GM11168 (cell line): Measurements from ENCODE around the gene ZC3H13.

Experiments used
- in situ Hi-C: fragments of 300-500 bp; cut with MboI; formaldehyde crosslinking; loops from one replicate; pipeline ENCODE4 v1.12.0; 2022; ENCODE audit warnings: low sequenced_read_pairs; ENCODE audit not compliant: unreplicated experiment

The ZC3H13 gene

DNA sequence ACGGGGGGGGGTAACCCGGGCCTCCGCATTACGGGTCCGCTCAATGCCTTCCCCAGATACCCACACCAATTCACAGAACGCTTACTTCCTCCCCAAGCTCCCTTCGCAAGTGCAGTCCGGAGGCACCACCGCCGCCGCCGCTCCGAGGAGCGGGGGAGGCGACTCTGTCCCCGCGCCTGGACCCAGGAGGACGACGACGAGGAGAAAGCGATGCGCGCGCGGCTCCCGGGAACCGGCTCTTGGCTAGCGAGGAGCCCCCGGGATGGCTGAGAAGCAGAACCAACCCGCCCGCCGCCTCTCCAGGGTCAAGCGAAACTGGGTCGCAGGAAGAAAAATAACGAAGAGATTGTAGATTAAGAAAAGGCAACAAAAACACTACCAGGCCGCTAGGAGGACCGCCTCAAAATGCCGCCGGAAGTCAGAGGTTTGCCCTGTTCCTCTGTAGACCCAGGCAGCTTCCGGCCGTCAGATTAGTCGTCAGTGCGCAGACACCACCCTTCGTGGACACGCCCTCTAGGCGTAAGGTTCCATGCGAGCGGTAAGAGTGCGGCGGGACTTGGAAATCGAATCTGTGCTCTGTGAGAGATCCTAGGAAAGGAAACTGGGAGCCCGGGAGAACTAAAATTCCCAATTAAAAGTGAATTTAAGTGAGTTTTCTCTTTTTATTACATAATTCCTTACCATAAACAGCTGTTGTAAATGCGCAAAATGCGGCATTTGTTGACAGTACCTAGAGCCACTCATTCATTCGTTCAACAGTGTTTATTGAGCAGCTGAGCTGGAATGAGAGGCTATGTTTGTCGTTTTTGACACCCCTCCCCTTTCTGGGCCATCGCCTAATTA, at the start of gene ZC3H13:
ZC3H13 (minus strand) TSS at position 428 of the 843 bp plus-strand sequence. CDS start 7,239 bp downstream, outside the sequence.
- in situ Hi-C loops = no loop called here

DNA sequence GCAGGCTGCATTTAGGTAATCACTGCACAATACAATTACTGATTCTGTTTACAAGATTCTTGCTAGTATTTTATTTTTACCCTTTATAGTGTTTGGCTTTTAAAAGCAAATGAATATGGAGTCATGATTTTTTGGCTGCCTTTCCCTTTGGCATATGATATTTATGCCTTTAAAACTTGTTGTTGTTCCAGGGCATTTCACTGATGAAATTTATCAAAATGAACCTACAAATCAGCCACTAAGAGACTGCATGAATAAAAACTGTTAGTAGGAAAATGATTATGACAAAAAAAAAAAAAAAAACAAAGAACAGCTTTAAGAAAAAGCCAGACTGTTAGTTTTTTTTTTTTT, 49.7 kb upstream of the ZC3H13 start:
- in situ Hi-C loops = no loop called here

DNA sequence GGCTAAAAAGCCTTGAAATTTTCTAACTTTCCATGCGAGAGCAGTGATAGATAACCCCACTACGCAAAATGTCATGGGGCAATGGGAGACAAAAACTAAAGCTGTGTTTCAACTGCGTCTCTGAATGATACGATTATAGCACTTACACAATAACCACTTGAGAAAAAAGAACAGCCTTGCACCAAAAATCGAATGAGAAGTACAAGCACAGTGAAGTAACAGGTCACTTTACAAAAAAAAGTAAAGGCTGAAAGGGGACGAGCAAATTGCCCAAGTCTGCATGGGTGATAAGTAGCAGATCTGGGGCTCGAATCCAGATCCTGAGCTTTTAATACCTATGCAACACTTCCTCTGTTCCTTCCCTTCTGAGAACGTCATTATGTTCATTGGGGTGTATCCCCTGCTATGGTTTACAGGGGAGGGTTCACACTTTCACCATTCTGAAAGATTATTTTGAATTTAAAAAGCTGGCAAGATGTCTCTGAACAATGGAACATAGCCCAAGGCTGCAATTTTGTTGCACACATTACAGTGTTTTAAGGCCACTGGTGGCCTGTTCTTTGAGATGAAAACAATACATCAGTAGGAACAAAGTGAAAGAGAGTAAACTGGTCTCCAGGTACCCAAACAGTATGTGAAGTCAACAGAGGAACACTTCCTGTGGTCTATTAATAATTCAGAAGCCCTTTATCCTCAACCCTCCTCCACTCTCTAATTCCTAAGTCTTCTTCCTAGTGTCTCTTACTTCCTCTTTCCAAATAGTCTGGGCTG, 49.1 kb upstream of the ZC3H13 start:
- in situ Hi-C loops = no loop called here

- in situ Hi-C loops = no loop called here
Observed at GRCh38 chr13:46101002-46101401, 48.5 kb upstream of the ZC3H13 start.

GRCh38 chr13:46100191-46100815, 47.8 kb upstream of the ZC3H13 start:
- in situ Hi-C loops = no loop called here

- in situ Hi-C loops = no loop called here
Observed at GRCh38 chr13:46097663-46098062, 45.1 kb upstream of the ZC3H13 start.

GRCh38 chr13:46097015-46097414, 44.5 kb upstream of the ZC3H13 start:
- in situ Hi-C loops = no loop called here

GRCh38 chr13:46094478-46094877, 41.9 kb upstream of the ZC3H13 start:
- in situ Hi-C loops = no loop called here

- in situ Hi-C loops = no loop called here
Observed at GRCh38 chr13:46088821-46089562, 36.4 kb upstream of the ZC3H13 start.

DNA sequence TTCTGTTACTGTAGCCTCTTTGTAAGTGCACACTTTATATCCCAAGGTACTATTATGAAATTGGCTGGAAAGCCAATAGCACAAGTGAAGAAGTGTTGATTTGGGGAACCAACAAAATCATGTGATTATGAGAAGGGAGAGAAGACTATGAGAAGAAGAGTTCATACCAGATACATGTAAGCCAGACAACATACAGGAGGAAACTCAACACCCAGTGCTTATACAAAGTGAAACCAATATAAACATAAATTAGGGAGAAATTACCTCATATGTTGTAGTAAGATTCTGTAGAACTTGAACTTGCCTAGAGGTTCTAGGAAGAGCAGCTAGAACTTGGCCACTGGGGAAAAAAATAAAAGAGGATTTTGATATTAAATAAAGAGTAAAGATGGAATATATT, 34.9 kb upstream of the ZC3H13 start:
- in situ Hi-C loops = no loop called here

DNA sequence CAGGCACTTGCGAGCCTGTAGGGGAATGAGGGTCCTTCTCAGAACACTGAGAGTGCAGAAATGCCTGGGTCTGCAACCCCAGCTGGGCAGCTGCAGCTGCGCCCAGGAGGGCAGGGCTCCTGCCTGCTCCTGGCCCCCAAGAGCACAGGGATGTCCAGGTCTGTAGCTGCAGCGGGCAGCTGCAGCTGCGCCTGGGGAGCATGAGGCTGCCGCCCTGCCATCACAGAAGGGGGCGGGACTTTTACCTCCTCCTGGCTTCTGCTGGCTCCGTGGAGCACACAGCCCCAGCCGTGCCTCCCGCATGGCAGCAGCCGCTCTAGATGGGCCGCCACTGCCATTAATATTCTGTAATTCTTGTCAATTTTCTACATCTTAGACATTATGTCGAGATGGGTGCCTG, 34.4 kb upstream of the ZC3H13 start:
- in situ Hi-C loops = no loop called here

DNA sequence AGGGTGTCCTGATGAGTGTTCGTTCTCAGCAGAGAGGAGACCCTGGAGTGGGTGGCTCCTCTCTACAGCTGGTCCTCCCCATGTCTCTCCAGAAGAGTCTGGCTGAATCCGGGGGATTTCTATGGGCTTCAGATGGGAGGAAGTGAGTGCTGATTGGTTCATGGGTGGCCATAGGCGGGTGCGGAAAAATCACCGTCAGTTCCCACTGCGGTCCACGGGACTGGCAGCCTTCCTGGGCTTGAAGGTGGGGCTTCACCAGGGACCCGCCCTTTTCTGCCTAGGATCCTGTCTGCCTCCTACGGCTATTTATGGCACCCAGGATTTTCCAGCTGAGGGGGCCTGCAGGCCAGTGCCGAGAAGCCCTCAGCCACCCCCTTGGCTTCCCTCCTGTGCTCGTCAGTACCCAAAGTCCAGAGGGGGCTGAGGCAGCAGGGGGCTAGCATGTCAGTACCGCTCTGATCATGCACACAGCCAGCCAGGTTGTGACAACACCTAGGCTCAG, 33.9 kb upstream of the ZC3H13 start:
- in situ Hi-C loops = no loop called here

DNA sequence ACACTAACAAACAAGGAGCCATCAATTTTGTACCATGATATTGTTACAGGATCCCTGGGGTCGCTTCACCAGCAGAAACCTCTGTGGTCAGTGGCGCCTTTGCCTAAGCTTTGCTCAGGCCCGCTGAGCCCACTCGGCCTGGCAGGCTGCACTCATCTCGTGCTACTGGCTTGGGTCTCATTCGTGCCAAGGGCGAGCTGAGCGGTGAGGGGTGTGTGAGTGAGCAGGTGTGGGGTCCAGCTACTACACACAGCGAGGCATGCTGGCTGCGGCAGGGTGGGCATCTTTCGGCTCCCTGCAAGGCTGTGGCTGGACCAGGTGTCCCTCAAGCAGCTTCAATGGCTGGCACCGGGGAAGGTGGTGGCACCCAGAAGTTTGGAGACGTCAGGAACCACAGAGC, 33.2 kb upstream of the ZC3H13 start:
- in situ Hi-C loops = no loop called here

- in situ Hi-C loops = no loop called here
Observed at GRCh38 chr13:46082324-46082723, 29.8 kb upstream of the ZC3H13 start.

DNA sequence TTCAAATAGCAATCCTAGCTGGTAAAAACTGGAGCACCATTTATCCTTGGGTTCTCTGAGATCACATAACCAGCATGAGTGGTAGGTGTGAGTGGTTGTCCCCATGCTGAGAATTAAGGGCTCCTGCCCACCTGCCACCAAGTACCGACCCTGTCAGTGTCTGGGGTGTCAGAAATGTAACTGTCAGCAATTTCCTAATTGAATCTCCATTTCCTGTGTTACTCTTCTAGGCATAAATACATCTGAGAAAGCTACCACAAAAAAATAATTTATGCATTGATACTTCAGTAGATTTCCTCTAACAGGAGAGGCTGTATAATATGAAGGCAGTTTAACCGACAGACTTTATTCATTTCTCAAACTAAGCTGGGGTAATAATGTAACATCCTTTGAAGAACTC, 27.2 kb upstream of the ZC3H13 start:
- in situ Hi-C loops = no loop called here

- in situ Hi-C loops = no loop called here
Observed at GRCh38 chr13:46077265-46077664, 24.7 kb upstream of the ZC3H13 start.

DNA sequence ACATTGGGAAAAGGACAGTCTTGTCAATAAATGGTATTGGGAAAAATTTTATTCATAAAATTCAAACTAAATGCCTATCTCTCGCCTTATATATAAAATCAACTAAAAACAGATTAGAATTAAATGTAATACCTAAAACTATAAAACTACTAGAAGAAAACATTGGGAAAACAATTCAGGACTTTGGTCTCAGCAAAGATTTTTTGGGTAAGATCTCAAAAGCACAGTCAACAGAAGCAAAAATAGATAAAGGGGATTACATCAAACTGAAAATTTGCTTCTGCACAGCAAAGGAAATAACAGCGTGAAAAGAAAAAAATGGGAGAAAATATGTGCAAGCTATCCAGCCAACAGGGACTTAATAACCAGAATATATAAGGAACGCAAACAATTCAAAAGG, 24.3 kb upstream of the ZC3H13 start:
- in situ Hi-C loops = no loop called here

DNA sequence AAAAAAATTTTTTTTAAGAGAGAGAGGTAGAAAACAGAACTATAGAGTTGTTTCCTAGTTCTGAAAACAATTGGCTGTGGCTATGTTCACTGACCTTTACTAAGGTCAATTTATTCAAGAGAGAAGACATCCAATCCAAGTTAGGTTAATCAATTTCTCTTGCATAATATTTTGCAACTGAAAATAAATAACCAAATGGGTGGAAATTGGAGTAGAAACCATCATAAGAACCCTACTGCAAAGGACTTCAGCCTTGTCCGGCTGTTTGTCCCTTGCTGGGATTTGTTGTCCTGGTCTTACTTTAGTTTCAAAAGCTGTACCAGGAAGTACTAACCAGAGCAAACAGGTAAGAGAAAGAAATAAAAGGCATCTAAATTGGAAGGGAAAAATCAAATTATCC, 23.3 kb upstream of the ZC3H13 start:
- in situ Hi-C loops = no loop called here

DNA sequence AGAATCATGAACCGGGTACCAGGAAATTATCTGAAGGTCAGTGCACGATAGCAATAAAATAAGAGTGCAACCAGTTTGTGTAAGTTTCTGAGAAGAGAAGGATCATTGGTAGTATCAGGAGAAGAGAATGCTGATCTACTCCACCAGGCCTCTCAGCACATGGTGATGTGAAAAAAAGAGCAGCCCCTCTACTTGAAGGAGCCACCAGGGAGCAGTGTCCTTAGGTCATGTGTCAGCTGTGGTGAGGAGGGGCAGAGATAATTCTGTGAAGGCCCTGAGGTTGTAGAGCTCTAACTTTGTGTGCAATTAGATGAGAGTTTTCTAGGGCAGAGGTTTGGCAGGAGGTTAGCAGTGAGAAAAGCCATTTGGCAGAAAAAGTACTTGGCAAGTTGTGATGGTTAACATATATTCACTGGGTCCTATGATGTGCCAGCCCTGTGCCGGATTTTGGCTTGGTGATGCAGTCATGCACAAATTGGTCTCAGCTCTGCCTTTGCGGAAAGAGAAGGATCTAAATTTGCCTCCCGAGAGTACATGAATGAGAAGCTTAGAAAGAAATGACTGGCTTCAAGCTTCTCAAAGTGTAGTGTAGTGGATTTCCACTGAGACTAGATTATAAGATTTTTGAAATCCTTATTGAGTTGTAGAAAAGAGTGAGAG, 19.2 kb upstream of the ZC3H13 start:
- in situ Hi-C loops = no loop called here

DNA sequence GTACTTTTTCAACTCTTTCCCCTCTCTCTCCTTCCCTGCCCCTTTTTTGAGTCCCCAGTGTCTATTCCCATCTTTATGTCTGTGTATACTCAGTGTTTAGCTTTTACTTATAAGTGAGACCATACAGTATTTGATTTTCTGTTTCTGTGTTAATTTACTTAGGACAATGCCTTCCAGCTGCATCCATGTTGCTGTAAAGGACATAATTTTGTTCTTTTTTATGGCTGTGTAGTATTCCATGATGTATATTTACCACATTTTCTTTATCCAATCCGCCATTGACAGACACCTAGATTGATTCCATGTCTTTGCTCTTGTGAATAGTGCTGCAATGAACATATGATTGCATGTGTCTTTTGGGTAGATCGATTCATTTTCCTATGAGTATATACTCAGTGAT, 10.7 kb upstream of the ZC3H13 start:
- in situ Hi-C loops = no loop called here
